Fibroblast of the aortic adventitia (primary cell): ENCODE results near the gene RPL7A. TPM values are rescaled to one million over a fixed set of nuclear protein-coding genes. Genes with fewer than 3 reads are reported as not detected.
"Not testable (repeated sequence)": the region's sequence is repeated elsewhere in the genome, so short reads cannot be mapped to it uniquely, and the experiment has no call there.

Experiments used
- DNase-seq: peaks from one replicate; pipeline ENCODE4 v3.0.0-alpha.2; 2010; ENCODE audit warnings: low read depth
- H3K4me3 ChIP-seq: 2 replicates; pipeline ENCODE4 v1.5.1; 2011; ENCODE audit warnings: low read depth, mild to moderate bottlenecking, control low read depth, low read length, moderate library complexity
- CTCF ChIP-seq: IDR thresholded peaks from 2 replicates; pipeline ENCODE4 v1.5.1; 2011; ENCODE audit warnings: mild to moderate bottlenecking, low read length, control low read depth, inconsistent platforms; ENCODE audit not compliant: insufficient read depth
- total RNA-seq: library from RNA; depleted of rRNA; stranded (reverse); fragments of >200 nt; gene quantifications from 2 replicates; pipeline ENCODE4 v1.2.3, GENCODE V29; 2012; ENCODE audit warnings: low replicate concordance

Gene RPL7A
- total RNA-seq, result 2,301 and 2,411 TPM in 2 replicates

GRCh38 chr9:133347985-133348717 lies at the start of gene RPL7A, which contains the start of gene MED22:
Gene RPL7A, plus strand, starts transcription at chr9:133348218. Its CDS starts 26 bp downstream, at chr9:133348244.
Gene MED22, minus strand, starts transcription at chr9:133348131. Its CDS starts 1,469 bp downstream, at chr9:133346662.
- H3K4me3 ChIP-seq, result peak within 1 kb of the TSS; percentile 97
- TF ChIP-seq CTCF, result no peak
- peak; percentile 98 for DNase-seq

DNA sequence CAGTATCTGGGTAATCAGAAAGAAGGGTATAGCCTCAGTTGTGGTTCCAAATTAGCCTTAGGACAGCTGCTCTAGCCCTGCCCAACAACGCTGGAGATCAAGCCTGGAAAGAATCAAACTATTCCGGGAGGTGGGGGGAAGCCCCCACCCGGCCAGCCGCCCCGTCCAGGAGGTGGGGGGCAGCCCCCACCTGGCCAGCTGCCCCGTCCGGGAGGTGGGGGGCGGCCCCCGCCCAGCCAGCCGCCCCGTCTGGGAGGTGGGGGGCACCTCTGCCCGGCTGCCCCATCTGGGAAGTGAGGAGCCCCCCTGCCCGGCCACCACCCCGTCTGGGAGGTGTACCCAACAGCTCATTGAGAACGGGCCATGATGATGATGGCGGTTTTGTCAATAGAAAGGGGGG lies 48.0 kb upstream of the RPL7A start:
- not testable (repeated sequence) for H3K4me3 ChIP-seq, DNase-seq

- no peak overlapping the region for H3K4me3 ChIP-seq
- DNase-seq, result no peak
- no peak for TF ChIP-seq CTCF
Observed at GRCh38 chr9:133301253-133302230, 46.5 kb upstream of the RPL7A start.

DNA sequence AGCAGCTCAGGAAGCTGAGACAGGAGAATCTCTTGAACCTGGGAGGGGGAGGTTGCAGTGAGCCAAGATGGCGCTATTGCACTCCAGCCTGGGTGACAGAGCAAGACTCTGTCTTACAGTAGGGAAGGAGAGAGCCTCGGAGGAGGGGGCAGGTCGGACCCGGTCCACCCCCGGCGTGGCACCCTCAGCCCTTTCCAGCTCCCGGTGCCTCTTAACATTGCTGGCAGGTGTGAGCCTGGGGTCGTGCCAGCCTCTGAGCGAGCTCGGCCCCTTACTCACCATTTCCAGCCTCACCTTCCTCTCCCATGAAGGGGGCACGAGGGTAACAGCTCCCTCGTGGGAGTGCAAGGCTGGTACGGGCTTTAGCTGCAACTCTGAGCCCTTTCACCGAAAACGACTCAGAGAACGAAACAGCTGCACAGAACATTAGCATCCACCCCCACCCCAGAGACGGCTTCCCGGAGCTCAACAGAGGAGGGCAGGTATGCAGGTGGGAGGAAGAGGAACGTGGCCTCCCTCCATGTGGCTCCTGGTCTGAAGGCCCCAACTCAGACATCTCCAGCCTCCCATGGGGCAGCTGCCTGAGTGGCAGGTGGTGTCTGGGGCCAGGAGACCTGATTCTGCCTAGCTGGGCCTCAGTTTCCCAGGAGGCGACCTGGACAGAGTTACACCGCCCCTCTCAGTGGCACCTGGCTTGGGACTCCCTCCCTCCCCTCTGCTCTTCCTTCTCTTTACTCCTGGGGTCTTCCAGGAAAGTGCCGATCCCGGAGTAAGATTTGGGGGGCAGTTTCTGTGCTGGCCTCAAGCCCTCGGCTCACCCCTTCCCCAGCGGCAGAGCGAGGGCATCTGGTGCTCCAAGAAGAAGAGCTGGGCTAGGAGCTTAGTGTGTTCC lies 44.5 kb upstream of the RPL7A start:
- DNase-seq, result no peak
- TF ChIP-seq CTCF, result no peak

GRCh38 chr9:133304158-133304470 lies 43.9 kb upstream of the RPL7A start:
- H3K4me3 ChIP-seq, result no peak overlapping the region
- TF ChIP-seq CTCF, result no peak
- DNase-seq, result no peak

More for the DNA sequence above, 44.5 kb upstream of the RPL7A start:
- no peak overlapping the region for H3K4me3 ChIP-seq

DNA sequence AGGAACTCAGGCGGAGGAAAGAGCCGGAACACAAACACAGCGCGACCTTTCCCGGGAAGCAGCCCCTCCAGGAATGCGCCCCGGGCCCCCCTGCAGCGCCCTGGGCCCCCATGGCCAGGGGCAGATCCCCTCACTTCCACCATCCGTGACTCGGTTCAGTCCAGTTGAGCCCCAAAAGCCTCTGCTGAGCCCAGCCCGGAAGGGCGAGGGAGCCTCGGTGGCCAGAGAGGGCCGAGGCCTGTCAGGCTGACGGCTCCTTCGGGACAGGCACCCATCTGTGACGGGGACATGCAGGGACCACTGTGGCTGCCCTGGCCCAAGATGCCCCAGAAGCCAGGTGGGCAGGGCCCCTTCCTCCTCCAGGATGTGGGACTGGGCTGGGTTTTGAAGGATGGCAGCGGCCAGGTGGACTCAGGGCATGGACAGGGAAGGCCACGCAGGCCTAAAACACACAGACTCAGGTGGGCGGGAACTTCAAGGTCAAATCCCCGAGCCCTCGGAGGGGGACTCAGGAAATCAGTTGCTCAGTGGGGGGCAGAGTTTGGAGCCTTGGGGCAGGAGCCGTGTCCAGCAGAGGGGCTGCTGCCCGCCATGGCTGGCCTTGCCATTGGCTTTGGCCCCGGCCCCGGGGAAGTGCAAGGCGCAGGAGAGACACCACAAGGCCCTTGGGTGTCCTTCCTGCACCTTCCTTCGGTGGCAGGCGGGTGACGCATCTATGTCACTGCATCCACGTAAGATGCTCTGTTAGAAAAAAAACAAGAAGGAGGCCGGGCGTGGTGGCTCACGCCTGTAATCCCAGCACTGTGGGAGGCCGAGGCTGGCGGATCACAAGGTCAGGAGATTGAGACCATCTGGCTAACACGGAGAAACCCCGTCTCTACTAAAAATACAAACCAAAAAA lies 43.3 kb upstream of the RPL7A start:
- DNase-seq, result no peak
- no peak for TF ChIP-seq CTCF
- H3K4me3 ChIP-seq, result no peak overlapping the region
